ENCODE data around the gene TRIM45.

- no peak for TF ChIP-seq CTCF (IDR thresholded peaks at IDR 0.05)
- TF ChIP-seq POLR2A (IDR thresholded peaks at IDR 0.05) = no peak
These were observed 22.3 kb upstream of the TRIM45 start for GRCh38 chr1:117143871-117144270.
